HG03575 (cell line): Measurements from ENCODE around the gene SDK2.

ENCODE experiments used
- ATAC-seq: cut with Tn5 transposase; IDR thresholded peaks from one replicate; pipeline ENCODE4 v1.9.1; 2021; ENCODE audit not compliant: unreplicated experiment, insufficient number of reproducible peaks, low FRiP score; ENCODE audit errors: extremely low read depth

The SDK2 gene

GRCh38 chr17:73500414-73500999 is 143.7 kb downstream of the SDK2 start:
- ATAC-seq: no peak

DNA sequence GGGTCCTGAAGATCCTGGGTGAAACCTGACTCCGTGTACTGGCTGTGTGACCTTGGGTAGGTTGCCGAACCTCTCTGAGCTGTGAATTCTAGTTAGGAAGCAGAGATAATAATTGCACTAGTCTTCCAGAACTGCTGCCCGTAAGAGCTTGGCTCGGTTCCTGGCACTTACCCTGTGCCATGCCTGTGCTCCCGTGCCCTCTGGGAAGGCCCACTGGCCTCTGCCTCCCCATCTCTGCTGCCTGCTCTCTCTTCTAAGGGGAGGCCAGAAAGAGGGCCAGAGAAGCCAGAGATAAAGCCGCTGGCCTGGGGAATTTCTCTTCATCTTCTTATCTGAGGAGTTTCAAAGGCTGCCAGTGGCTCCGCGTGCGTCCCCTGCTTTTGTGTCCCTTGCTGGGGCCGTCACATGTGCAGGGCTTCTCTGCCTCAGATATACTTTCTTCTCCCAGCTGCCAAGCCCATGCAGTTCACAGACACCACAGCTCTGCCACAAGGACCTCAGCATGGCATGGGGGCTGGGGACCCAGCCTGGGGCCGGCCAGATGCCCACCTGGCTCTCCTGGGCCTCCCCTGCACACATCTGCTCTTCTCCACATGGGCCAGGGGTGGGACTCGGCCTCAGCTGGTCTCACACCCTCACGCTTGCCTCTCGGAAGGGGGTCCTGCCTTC is 145.2 kb downstream of the SDK2 start:
- no peak for ATAC-seq

DNA sequence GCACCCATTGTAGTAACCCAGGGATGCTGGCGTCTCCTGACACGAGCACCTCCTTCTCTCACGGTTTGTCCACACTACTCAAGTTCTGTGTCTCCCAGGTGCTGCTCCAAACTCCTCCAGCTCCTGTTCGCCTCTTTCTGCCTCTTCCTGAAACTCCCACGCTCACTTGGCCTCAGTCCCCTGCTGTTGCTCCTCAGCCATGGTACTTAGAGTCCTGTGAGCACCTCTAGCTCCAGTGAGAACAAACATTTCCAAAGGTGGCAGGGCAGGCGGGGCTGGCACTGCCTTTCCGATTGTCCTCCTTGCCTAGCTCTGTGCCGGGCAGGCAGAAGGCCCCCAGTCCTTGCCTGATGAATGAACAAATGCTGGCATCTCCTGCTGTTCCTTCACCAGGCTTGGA is 146.1 kb downstream of the SDK2 start:
- no peak for ATAC-seq

DNA sequence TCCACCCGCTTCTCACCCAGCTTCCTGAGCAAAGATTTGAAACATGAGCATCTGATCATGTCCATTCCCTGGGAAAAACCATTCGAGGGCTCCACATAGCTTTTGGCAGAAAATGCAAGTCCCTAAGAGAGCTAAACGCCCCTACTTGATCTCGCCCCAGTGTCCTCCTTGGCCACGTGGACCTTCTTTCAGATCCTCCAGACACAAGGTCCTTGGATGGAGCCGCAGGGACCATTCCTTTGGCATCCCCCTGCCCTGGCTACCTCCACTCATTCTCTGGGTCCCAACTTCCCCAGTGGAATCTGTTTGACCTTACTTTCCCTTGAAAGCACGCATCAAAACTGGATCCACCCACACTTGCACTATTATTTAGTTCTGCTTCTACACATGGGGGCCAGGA is 146.5 kb downstream of the SDK2 start:
- ATAC-seq: no peak

DNA sequence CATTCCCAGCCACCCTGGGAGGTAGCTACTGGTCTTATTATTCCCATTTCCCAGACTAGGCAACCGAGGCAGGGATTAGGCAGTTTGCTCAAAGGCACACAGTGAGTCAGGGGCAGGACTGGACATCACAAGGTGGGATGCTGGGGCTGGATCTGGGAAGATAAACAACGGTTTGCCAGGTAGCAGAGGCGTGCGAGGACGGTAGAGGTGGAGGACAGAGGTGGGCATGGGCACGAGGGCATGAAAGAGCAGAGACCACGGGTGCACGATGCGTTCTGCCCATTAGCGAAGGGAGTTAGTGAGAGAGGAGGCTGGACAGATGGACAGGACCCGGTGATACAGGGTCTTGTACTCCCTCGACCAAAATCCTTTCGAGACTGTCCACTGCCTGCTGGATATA is 148.0 kb downstream of the SDK2 start:
- ATAC-seq: no peak

DNA sequence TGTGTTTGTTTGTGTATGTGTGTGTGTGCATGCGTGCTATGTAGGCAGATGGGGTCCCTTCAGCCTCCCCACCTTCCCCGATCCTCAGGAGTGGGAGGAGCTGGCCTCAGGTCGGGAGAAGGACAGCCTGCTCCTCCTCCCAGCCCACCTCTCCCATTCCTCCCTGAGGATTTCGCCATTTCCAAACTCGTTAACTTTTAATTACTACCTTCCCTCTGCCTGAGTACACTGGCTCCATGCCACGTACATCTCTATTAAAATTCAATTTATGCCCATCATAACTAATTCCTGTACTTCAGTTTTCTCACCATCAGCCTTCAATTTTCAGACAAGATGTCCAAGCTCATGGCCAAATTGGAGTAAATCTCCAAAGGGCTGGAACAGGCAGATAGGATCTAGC is 148.6 kb downstream of the SDK2 start:
- ATAC-seq: no peak

DNA sequence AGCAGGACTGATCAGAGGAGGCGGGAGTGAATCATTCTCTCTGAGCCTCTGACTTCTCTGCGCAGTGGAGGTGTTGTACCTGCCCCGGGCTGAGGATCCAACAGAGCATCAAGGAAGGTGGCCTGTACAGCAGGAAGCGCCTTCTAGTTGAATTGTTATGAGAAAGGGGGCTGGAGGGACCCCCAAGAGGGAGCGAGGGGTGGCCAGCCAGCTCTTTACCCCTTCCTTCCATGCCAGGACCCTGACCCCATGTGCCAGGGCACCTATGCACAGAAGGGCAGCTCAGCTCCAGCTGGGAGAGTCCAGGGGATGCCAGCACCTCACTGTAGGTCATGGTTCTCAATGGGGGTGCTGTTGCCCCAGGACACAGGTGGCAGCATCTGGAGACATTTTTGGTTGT is 149.3 kb downstream of the SDK2 start:
- ATAC-seq: no peak

GRCh38 chr17:73493956-73494926 is 150.0 kb downstream of the SDK2 start:
- no peak for ATAC-seq

GRCh38 chr17:73492821-73493814 is 151.1 kb downstream of the SDK2 start:
- ATAC-seq: no peak

- no peak for ATAC-seq
Measured at GRCh38 chr17:73492125-73492820, 152.0 kb downstream of the SDK2 start.

GRCh38 chr17:73491648-73492047 is 152.6 kb downstream of the SDK2 start:
- no peak for ATAC-seq

GRCh38 chr17:73490851-73491250 is 153.4 kb downstream of the SDK2 start:
- no peak for ATAC-seq

DNA sequence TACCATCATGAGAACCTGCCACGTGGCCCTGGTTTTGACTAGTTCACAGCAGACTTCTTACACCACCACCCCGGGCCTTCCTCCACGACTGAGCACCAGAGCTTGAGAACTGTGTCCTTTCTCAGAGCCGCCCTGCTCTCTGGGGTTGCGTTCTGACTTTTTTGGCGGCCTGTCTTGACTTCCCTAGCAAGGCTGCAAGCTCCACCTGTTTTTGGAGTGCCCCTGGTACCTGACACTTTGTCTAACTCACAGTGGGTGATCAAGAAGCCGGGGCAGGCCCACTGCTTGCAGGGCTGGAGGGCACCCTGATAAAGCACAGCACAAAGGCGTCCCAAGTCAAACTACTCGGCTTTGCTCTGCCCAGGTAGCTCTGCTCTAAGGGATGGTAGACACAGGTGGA is 154.3 kb downstream of the SDK2 start:
- ATAC-seq: no peak

DNA sequence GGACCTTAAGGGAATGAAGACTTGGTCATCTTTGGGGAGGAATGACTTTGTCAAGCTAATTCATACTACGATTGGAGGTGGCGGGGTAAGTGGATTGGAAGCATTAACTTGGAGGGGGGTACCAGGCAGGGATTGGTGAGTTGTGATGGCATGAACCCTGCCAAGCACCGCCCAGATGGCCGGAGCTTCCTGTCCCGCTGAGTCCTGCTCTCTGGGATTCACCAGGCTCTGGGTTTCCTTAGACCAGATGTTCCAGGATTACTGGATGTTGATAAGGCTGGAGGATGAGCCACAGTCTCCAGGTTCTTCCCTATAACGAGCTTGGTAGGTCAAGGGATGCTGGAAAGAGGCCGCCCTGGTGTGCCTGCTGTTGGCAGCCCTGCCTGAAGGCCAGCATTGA is 154.9 kb downstream of the SDK2 start:
- no peak for ATAC-seq

DNA sequence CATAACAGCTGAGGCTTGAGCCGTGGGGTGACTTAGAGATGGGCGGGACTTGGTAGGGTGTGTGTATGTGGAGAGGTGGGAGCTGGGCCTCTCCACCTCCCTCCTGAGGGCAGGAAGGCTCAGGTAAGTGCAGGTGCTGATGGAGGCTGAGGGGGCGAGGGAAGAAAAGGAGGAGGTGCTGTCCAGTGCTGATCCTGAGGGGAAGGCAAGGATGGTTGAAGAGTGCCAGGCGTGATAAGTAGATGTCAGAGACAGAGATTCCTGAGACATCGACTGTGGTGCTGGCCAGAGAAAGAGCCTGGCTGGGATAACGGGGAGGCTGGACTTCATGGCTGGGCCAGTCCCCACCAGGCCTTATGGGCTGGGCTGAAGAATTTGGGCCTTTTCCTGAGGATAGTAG is 159.1 kb downstream of the SDK2 start:
- no peak for ATAC-seq

DNA sequence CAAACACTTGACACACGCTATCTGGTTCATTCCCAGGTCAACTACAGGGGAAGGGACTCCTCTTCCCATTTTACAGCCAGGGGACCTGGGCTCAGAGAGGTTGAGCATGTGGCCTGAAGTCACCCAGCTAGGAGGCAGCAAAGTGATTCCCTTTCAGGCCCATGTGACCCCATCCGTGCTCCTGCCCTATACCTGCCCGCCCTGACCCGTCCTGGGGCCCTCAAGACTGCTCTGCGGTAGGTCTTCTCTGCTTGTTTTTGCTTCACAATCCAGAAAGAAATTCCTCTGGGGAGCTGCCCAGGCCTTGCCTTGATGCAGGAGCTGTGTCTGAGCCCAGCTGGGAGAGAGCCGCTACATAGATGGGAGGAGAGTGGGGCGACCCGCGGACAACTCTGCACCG is 161.4 kb downstream of the SDK2 start:
- no peak for ATAC-seq

- no peak for ATAC-seq
Measured at GRCh38 chr17:73482251-73482716, 162.0 kb downstream of the SDK2 start.

DNA sequence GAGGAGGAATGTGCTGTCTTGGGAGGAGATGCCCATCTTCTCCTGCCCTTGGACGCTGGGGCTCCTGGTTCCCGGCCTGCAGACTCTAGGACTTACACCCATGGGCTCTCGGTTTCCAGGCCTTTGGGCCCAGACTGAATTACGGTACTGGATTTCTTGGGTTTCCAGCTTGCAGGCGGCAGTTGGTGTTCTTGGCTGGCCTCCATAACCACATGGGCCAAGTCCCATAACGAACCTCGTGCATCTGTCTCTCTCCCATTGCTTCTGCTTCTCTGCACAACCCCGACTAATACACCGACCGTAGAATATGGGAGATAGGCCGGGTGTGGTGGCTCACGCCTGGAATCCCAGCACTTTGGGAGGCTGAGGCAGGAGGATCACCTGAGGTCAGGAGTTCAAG is 162.6 kb downstream of the SDK2 start:
- no peak for ATAC-seq
